Heart left ventricle (tissue), 13 donors: ENCODE results near the gene KCTD11.

Experiments used
- CTCF ChIP-seq, 12 donors: fragments of 200-600 bp; sonication (generic) in 4 of 12; IDR thresholded peaks; one replicate each; pipeline versions ENCODE4 v1.5.0 to v1.8.0; 2018 to 2022; ENCODE audit warnings: antibody characterized with exemption in 12 of 12, mild to moderate bottlenecking in 5 of 12
- POLR2A ChIP-seq, 2 donors: fragments of 450-650 bp; IDR thresholded peaks; one replicate each; pipeline ENCODE4 v1.6.1; 2017; ENCODE audit warnings: antibody characterized with exemption in 2 of 2, mild to moderate bottlenecking in 2 of 2, moderate library complexity in 2 of 2
- donor health status: ischemic (EF 13 %, LVEDD 7.1; RV severe dilation, severe dysfunction).
- donor health status: DM: no; HTN: yes; CAD: no.
- donor health status: DM: no; HTN: no; CAD: no.
- donor health status: ischemic (EF 25% LVEDD 6.9; RV normal size, moderate dysfunction).
- donor health status: ischemic (EF 25% LVEDD 5.7; RV mildly dilated, moderate dysfunction).
- donor health status: ischemic (EF 35%, LVEDD 5.7; RV mildly dilated, moderate dysfunction).
- donor health status: nonischemic (EF 11% LVEDD 7.7; RV severe dilation, severe dysfunction).
- donor health status: DM: yes; HTN: yes; CAD: no.
- donor health status: PGD.
- donor health status: ischemic (EF 29% LVEDD 5.4; RV normal size, mild dysfunction).
- donor health status: nonischemic (EF 23%, LVEDD 6.1; RV moderate dilation, normal function).

- TF ChIP-seq POLR2A (IDR thresholded peaks at IDR 0.05): no peak
- TF ChIP-seq CTCF (IDR thresholded peaks at IDR 0.05): no peak
Measured at GRCh38 chr17:7355573-7355972, 3.6 kb downstream of the KCTD11 start.
